Immature natural killer cell (primary cell): ENCODE results near the gene SGO1. TPM values are rescaled to one million over a fixed set of nuclear protein-coding genes. Genes with fewer than 3 reads are reported as not detected.
A peak's percentile ranks its signal among the peaks of the same experiment; 100 is the strongest.

Source experiments
- DNase-seq, 3 donors: peaks; one replicate each; pipeline ENCODE4 v3.0.0; 2022; ENCODE audit warnings: mixed read lengths in 1 of 3
- H3K27ac Mint-ChIP-seq, 6 donors: one replicate each; pipeline ENCODE4 v1.8.0; 2020; ENCODE audit warnings: mixed read lengths in 6 of 6, mild to moderate bottlenecking in 5 of 6, inconsistent platforms in 4 of 6, moderate library complexity in 3 of 6
- H3K27me3 Mint-ChIP-seq, 3 donors: one replicate each; pipeline ENCODE4 v1.8.0; 2020 to 2021; ENCODE audit warnings: low read depth in 3 of 3, mild to moderate bottlenecking in 3 of 3, mixed read lengths in 3 of 3, moderate library complexity in 3 of 3, inconsistent platforms in 1 of 3
- H3K36me3 Mint-ChIP-seq, 3 donors: one replicate each; pipeline ENCODE4 v1.8.0; 2020; ENCODE audit warnings: mixed read lengths in 3 of 3, inconsistent platforms in 2 of 3, mild to moderate bottlenecking in 2 of 3
- H3K4me1 Mint-ChIP-seq, 2 donors: one replicate each; pipeline ENCODE4 v1.8.0; 2020; ENCODE audit warnings: inconsistent platforms in 2 of 2, mild to moderate bottlenecking in 2 of 2, mixed read lengths in 2 of 2, moderate library complexity in 1 of 2
- H3K4me3 Mint-ChIP-seq, 5 donors: one replicate each; pipeline ENCODE4 v1.8.0; 2020; ENCODE audit warnings: mild to moderate bottlenecking in 5 of 5, mixed read lengths in 5 of 5, inconsistent platforms in 3 of 5, moderate library complexity in 3 of 5
- H3K9me3 Mint-ChIP-seq, 6 donors: one replicate each; pipeline ENCODE4 v1.8.0; 2020; ENCODE audit warnings: mild to moderate bottlenecking in 6 of 6, mixed read lengths in 6 of 6, inconsistent platforms in 4 of 6, moderate library complexity in 3 of 6
- polyA plus RNA-seq, 3 donors: library from polyadenylated mRNA; unstranded; fragments of 300-500 nt; fragmentation: Illumina TruSeq; gene quantifications; one replicate each; pipeline ENCODE4 v1.2.3, GENCODE V29; 2021

SGO1 gene
- polyA plus RNA-seq, 3 donors from 2014 or later = 0.67 to 1.0 (median 0.77) TPM

GRCh38 chr3:20145874-20146273 is 40.1 kb downstream of the SGO1 start:
- DNase-seq = no peak
- Mint-ChIP-seq H3K4me3 (no peak overlapping the region), H3K9me3 (no peaks in the 10 kb centered on the region), H3K27ac (peak overlapping the region in 1 of 6 donors; percentile 34), H3K4me1 (peaks cover 0 to 4% of the 10 kb centered on the region in 2 donors), H3K27me3 (peaks cover 0 to 9% (median 0%) of the 10 kb centered on the region in 3 donors), H3K36me3 (peaks cover 39 to 65% (median 40%) of the 10 kb centered on the region in 3 donors)

DNA sequence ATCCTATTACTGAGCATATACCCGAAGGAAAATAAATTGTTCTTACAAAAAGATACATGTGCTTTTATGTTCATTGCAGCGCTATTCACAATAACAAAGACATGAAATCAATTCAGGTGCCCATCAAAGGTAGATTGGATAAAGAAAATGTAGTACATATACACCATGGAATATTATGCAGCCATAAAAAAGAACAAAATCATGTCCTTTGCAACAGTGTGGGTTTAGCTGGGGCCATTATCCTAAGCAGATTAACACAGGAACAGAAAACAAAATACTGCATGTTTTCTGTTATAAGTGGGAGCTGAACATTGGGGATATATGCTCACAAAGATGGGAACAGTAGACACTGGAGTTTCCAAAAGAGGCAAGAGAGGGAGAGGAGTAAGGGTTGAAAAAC is 42.5 kb downstream of the SGO1 start:
- no peak for DNase-seq
- H3K9me3 Mint-ChIP-seq = no peaks in the 10 kb centered on the region
- H3K4me1 Mint-ChIP-seq = peaks cover 0 to 2% of the 10 kb centered on the region in 2 donors
- no peak overlapping the region for H3K27ac Mint-ChIP-seq
- peaks cover 0 to 9% (median 0%) of the 10 kb centered on the region in 3 donors for H3K27me3 Mint-ChIP-seq
- peaks cover 31 to 61% (median 35%) of the 10 kb centered on the region in 3 donors for H3K36me3 Mint-ChIP-seq
- H3K4me3 Mint-ChIP-seq = no peak overlapping the region

DNA sequence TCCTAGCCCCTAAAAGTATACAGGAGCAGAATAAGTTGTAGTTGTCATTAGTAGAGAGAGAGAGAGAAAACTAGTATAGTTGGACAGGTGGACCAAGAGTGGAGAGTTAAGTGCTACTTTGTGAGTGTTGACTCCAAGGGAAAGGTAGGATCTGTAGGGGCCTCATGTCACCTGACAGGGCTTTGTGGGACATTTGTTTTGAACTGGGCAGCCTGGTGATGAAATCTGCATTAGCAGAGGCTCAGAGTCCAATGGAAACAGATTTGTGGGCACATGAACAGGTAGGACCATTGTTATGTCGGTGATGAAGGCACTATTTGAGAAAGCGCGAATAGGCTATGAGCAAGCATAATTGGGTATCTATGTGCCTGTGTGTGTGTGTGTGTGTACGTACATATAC is 43.5 kb downstream of the SGO1 start:
- no peak overlapping the region for H3K4me3 Mint-ChIP-seq
- DNase-seq = no peak
- H3K4me1 Mint-ChIP-seq = peaks cover 0 to 2% of the 10 kb centered on the region in 2 donors
- H3K27ac Mint-ChIP-seq = peak overlapping the region in 3 of 6 donors; percentile 6 to 43 (median 20)
- H3K27me3 Mint-ChIP-seq = peaks cover 0 to 8% (median 0%) of the 10 kb centered on the region in 3 donors
- peaks cover 27 to 56% (median 30%) of the 10 kb centered on the region in 3 donors for H3K36me3 Mint-ChIP-seq
- no peaks in the 10 kb centered on the region for H3K9me3 Mint-ChIP-seq

GRCh38 chr3:20141851-20142250 is 44.2 kb downstream of the SGO1 start:
- Mint-ChIP-seq H3K4me3 (no peak overlapping the region), H3K9me3 (no peaks in the 10 kb centered on the region), H3K4me1 (peaks cover 2 to 4% of the 10 kb centered on the region in 2 donors), H3K27ac (peak overlapping the region in 1 of 6 donors; percentile 30), H3K36me3 (peaks cover 27 to 54% (median 30%) of the 10 kb centered on the region in 3 donors), H3K27me3 (peaks cover 0 to 8% (median 0%) of the 10 kb centered on the region in 3 donors)
- DNase-seq = no peak

DNA sequence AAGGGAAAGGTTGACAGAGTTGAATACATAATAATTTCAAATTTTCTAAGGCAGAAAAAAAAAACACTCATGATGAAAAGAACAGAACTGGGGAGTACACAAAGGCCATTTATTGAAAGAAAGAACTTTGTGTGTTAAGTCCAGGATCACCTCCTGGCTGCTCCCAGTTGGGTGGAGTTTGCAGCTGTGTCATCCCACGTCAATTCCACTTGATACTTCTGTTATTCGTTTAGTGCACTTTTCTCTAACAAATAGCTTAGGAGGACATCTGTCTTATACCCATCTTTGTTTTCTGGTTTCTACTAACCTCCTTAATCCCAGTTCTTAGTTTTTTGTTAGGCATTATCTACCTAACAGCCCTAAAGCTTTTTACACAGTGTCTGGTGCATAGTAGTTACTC is 44.7 kb downstream of the SGO1 start:
- Mint-ChIP-seq H3K36me3 (peaks cover 27 to 54% (median 30%) of the 10 kb centered on the region in 3 donors), H3K4me3 (no peak overlapping the region), H3K4me1 (peaks cover 2 to 6% of the 10 kb centered on the region in 2 donors), H3K27ac (peak overlapping the region in 3 of 6 donors; percentile 6 to 79 (median 22)), H3K9me3 (no peaks in the 10 kb centered on the region), H3K27me3 (peaks cover 0 to 6% (median 0%) of the 10 kb centered on the region in 3 donors)
- no peak for DNase-seq

DNA sequence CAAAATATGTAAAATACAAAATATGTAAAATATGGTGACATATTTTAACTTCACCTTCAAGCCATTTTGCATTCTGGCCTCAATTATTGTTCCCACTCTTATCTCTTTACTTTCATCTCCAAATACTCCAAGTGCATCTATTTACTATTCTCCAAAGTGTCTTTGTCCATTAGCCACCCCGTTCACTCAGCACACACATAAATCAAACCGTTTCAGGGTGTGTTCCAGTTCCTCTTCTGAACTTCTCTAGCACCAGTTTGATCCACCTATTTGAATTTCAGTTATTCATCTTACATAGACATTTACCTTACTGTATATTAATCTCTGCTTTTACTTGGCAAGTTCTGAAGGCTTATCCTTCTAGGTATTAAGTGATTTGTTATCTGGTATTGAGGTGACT is 45.1 kb downstream of the SGO1 start:
- peaks cover 2 to 6% of the 10 kb centered on the region in 2 donors for H3K4me1 Mint-ChIP-seq
- H3K4me3 Mint-ChIP-seq = no peak overlapping the region
- peaks cover 27 to 52% (median 30%) of the 10 kb centered on the region in 3 donors for H3K36me3 Mint-ChIP-seq
- peaks cover 0 to 6% (median 0%) of the 10 kb centered on the region in 3 donors for H3K27me3 Mint-ChIP-seq
- peak overlapping the region in 3 of 6 donors; percentile 6 to 79 (median 36) for H3K27ac Mint-ChIP-seq
- no peak for DNase-seq
- no peaks in the 10 kb centered on the region for H3K9me3 Mint-ChIP-seq

DNA sequence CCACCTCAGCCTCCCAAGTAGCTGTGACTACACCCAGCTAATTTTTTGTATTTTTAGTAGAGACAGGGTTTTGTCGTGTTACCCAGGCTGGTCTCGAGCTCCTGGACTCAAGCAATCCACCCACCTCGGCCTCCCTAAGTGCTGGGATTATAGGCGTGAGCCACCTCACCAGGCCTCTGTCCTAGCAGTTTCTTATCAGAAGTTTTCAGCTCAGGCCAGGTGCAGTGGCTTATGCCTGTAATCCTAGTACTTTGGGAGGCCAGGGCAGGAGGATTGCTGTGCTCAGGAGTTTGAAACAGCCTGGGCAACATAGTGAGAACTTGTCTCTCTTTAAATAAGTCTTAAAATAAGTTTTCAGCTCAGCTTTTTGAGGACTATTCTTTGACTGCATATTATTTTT is 48.4 kb downstream of the SGO1 start:
- no peak overlapping the region for H3K4me3 Mint-ChIP-seq
- DNase-seq = no peak
- no peaks in the 10 kb centered on the region for H3K27me3 Mint-ChIP-seq
- no peak overlapping the region for H3K27ac Mint-ChIP-seq
- H3K9me3 Mint-ChIP-seq = no peaks in the 10 kb centered on the region
- peaks cover 21 to 34% (median 24%) of the 10 kb centered on the region in 3 donors for H3K36me3 Mint-ChIP-seq
- H3K4me1 Mint-ChIP-seq = peaks cover 2 to 10% of the 10 kb centered on the region in 2 donors

- no peak overlapping the region for H3K4me3 Mint-ChIP-seq
- peaks cover 16 to 24% (median 16%) of the 10 kb centered on the region in 3 donors for H3K36me3 Mint-ChIP-seq
- H3K27me3 Mint-ChIP-seq = peaks cover 0 to under 1% (median 0%) of the 10 kb centered on the region in 3 donors
- DNase-seq = no peak
- peaks cover 0 to 12% of the 10 kb centered on the region in 2 donors for H3K4me1 Mint-ChIP-seq
- H3K27ac Mint-ChIP-seq = peak overlapping the region in 4 of 6 donors; percentile 9 to 49 (median 38)
- H3K9me3 Mint-ChIP-seq = no peaks in the 10 kb centered on the region
Measured at GRCh38 chr3:20136231-20136630, 49.8 kb downstream of the SGO1 start.

- no peak for DNase-seq
- H3K27me3 Mint-ChIP-seq = peaks cover 0 to 2% (median 2%) of the 10 kb centered on the region in 3 donors
- H3K27ac Mint-ChIP-seq = peak overlapping the region in 1 of 6 donors; percentile 0
- H3K4me1 Mint-ChIP-seq = peaks cover 5 to 41% of the 10 kb centered on the region in 2 donors
- peaks cover 30 to 41% (median 37%) of the 10 kb centered on the region in 3 donors for H3K36me3 Mint-ChIP-seq
- no peaks in the 10 kb centered on the region for H3K9me3 Mint-ChIP-seq
- H3K4me3 Mint-ChIP-seq = no peak overlapping the region
Measured at GRCh38 chr3:20130106-20130505, 55.9 kb downstream of the SGO1 start.

DNA sequence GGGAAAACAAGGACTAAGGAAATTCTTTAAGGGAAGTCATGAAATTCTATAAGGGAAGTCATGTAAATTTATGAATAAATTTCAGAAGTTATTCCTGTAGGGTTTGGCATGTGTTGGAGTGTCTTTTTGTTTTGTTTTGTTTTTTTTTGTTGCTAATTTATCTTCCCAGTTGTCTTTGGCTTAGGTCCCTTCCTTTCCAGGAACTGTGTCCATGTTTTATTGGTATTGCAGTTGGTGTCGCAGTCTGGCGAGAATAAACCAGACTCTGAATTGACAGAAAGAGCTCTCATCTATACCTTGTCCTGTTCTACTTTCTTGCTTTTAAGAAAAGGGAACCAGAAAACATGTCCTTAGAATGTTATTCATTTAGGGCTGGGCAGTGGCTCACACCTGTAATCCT is 57.6 kb downstream of the SGO1 start:
- Mint-ChIP-seq H3K9me3 (no peaks in the 10 kb centered on the region), H3K4me3 (no peak overlapping the region), H3K36me3 (peaks cover 30 to 51% (median 35%) of the 10 kb centered on the region in 3 donors), H3K27ac (peak overlapping the region in 4 of 6 donors; percentile 13 to 61 (median 22)), H3K4me1 (peaks cover 5 to 42% of the 10 kb centered on the region in 2 donors), H3K27me3 (peaks cover 0 to 2% (median 2%) of the 10 kb centered on the region in 3 donors)
- no peak for DNase-seq

- peaks cover 0 to 2% (median 2%) of the 10 kb centered on the region in 3 donors for H3K27me3 Mint-ChIP-seq
- H3K4me1 Mint-ChIP-seq = peaks cover 5 to 37% of the 10 kb centered on the region in 2 donors
- peaks cover 31 to 66% (median 42%) of the 10 kb centered on the region in 3 donors for H3K36me3 Mint-ChIP-seq
- no peak for DNase-seq
- H3K9me3 Mint-ChIP-seq = no peaks in the 10 kb centered on the region
- no peak overlapping the region for H3K4me3 Mint-ChIP-seq
- H3K27ac Mint-ChIP-seq = peak overlapping the region; percentile 8 to 82 (median 64)
Measured at GRCh38 chr3:20125897-20126296, 60.1 kb downstream of the SGO1 start.

DNA sequence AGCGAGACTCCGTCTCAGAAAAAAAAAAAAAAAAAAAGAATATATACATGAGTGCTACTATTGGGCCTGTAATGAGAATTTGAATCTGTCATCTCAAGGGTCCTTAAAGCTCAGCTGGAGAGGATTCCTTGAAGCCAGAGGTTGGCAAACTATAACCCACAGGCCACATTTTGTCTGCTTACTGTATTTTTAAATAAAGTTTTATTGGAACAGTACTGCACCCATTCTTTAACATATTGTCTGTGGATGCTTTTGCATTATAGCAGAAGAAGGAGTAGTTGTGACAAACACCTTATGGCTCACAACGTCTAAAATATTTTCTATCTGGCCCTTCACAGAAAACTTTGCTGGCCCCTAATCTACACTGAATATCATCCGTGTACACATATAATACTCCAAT is 60.7 kb downstream of the SGO1 start:
- peaks cover 5 to 31% of the 10 kb centered on the region in 2 donors for H3K4me1 Mint-ChIP-seq
- H3K27ac Mint-ChIP-seq = peak overlapping the region in 4 of 6 donors; percentile 37 to 82 (median 64)
- DNase-seq = no peak
- no peak overlapping the region for H3K4me3 Mint-ChIP-seq
- H3K27me3 Mint-ChIP-seq = peaks cover 0 to 2% (median 2%) of the 10 kb centered on the region in 3 donors
- peaks cover 31 to 66% (median 43%) of the 10 kb centered on the region in 3 donors for H3K36me3 Mint-ChIP-seq
- no peaks in the 10 kb centered on the region for H3K9me3 Mint-ChIP-seq

GRCh38 chr3:20123131-20123652 is 62.8 kb downstream of the SGO1 start:
- no peak overlapping the region for H3K4me3 Mint-ChIP-seq
- H3K27ac Mint-ChIP-seq = peak overlapping the region in 5 of 6 donors; percentile 10 to 69 (median 40)
- H3K9me3 Mint-ChIP-seq = no peaks in the 10 kb centered on the region
- peaks cover 32 to 62% (median 46%) of the 10 kb centered on the region in 3 donors for H3K36me3 Mint-ChIP-seq
- peaks cover 5 to 27% of the 10 kb centered on the region in 2 donors for H3K4me1 Mint-ChIP-seq
- DNase-seq = no peak
- H3K27me3 Mint-ChIP-seq = peaks cover 0 to 2% (median 2%) of the 10 kb centered on the region in 3 donors

GRCh38 chr3:20121088-20121487 is 64.9 kb downstream of the SGO1 start:
- Mint-ChIP-seq H3K4me1 (peaks cover 5 to 30% of the 10 kb centered on the region in 2 donors), H3K4me3 (no peak overlapping the region), H3K36me3 (peaks cover 37 to 62% (median 53%) of the 10 kb centered on the region in 3 donors), H3K27ac (peak overlapping the region in 4 of 6 donors; percentile 11 to 77 (median 42)), H3K27me3 (peaks cover 0 to 2% (median 0%) of the 10 kb centered on the region in 3 donors), H3K9me3 (no peaks in the 10 kb centered on the region)
- no peak for DNase-seq
